Stimulated activated CD4-positive, alpha-beta T cell treated with anti-CD3 and anti-CD28 coated beads, Interleukin-1b, Interleukin-23, amount 100 ng/mL, for 48 hours (primary cell): ENCODE measurements around the gene GALNT8.
"Not testable (repeated sequence)": the region's sequence is repeated elsewhere in the genome, so short reads cannot be mapped to it uniquely, and the experiment has no call there.

Experiments
- DNase-seq: peaks from one replicate; pipeline ENCODE4 v3.0.0-alpha.2; 2020

Gene GALNT8

GRCh38 chr12:4745249-4745648 lies 25.0 kb downstream of the GALNT8 start:
- DNase-seq: no peak

- DNase-seq: not testable (repeated sequence)
Measured at GRCh38 chr12:4751654-4752053, 31.5 kb downstream of the GALNT8 start.

GRCh38 chr12:4762773-4763172 lies 42.6 kb downstream of the GALNT8 start:
- DNase-seq: no peak

- DNase-seq: no peak
Measured at GRCh38 chr12:4763549-4763948, 43.3 kb downstream of the GALNT8 start.

GRCh38 chr12:4766445-4766844 lies 46.2 kb downstream of the GALNT8 start:
- no peak for DNase-seq

- DNase-seq: no peak
Measured at GRCh38 chr12:4767186-4767585, 47.0 kb downstream of the GALNT8 start.

GRCh38 chr12:4768341-4768740 lies 48.1 kb downstream of the GALNT8 start:
- no peak for DNase-seq

- no peak for DNase-seq
Measured at GRCh38 chr12:4769073-4769472, 48.9 kb downstream of the GALNT8 start.

GRCh38 chr12:4771172-4771959 lies 51.2 kb downstream of the GALNT8 start:
- DNase-seq: no peak

- DNase-seq: no peak
Measured at GRCh38 chr12:4771960-4772566, 51.9 kb downstream of the GALNT8 start.

- no peak for DNase-seq
Measured at GRCh38 chr12:4775936-4776335, 55.7 kb downstream of the GALNT8 start.

- no peak for DNase-seq
Measured at GRCh38 chr12:4779749-4780148, 59.5 kb downstream of the GALNT8 start.

GRCh38 chr12:4780641-4781611 lies 60.7 kb downstream of the GALNT8 start:
- no peak for DNase-seq

GRCh38 chr12:4784404-4785054 lies 64.3 kb downstream of the GALNT8 start:
- DNase-seq: no peak

- DNase-seq: no peak
Measured at GRCh38 chr12:4786795-4787194, 66.6 kb downstream of the GALNT8 start.

GRCh38 chr12:4787965-4788364 lies 67.8 kb downstream of the GALNT8 start:
- DNase-seq: no peak

GRCh38 chr12:4789776-4790175 lies 69.6 kb downstream of the GALNT8 start:
- no peak for DNase-seq

- DNase-seq: no peak
Measured at GRCh38 chr12:4791497-4791896, 71.3 kb downstream of the GALNT8 start.

- DNase-seq: no peak
Measured at GRCh38 chr12:4794491-4794890, 74.3 kb downstream of the GALNT8 start.

GRCh38 chr12:4796216-4796615 lies 76.0 kb downstream of the GALNT8 start:
- DNase-seq: no peak

GRCh38 chr12:4796694-4797482 lies 76.7 kb downstream of the GALNT8 start:
- DNase-seq: no peak

- no peak for DNase-seq
Measured at GRCh38 chr12:4800555-4800954, 80.4 kb downstream of the GALNT8 start.
